ENCODE measurements around the gene DUSP12.

Gene DUSP12

GRCh38 chr1:161771973-161772372, 22.4 kb downstream of the DUSP12 start:
- no peak for DNase-seq

GRCh38 chr1:161772397-161772796, 22.8 kb downstream of the DUSP12 start:
- no peak for DNase-seq

- DNase-seq, result no peak
Measured at GRCh38 chr1:161773791-161774190, 24.2 kb downstream of the DUSP12 start.

- DNase-seq, result no peak
Measured at GRCh38 chr1:161777261-161777660, 27.7 kb downstream of the DUSP12 start.

- DNase-seq, result no peak
Measured at GRCh38 chr1:161778522-161778921, 28.9 kb downstream of the DUSP12 start.

- no peak for DNase-seq
Measured at GRCh38 chr1:161779393-161779792, 29.8 kb downstream of the DUSP12 start.

GRCh38 chr1:161781995-161782394, 32.4 kb downstream of the DUSP12 start:
- DNase-seq, result no peak

- DNase-seq, result no peak
Measured at GRCh38 chr1:161782886-161783285, 33.3 kb downstream of the DUSP12 start.

GRCh38 chr1:161784968-161785367, 35.4 kb downstream of the DUSP12 start:
- no peak for DNase-seq

- DNase-seq, result no peak
Measured at GRCh38 chr1:161787355-161787754, 37.8 kb downstream of the DUSP12 start.

GRCh38 chr1:161790587-161791317, 41.2 kb downstream of the DUSP12 start:
- DNase-seq, result no peak

GRCh38 chr1:161791904-161792655, 42.5 kb downstream of the DUSP12 start:
- no peak for DNase-seq

- DNase-seq, result no peak
Measured at GRCh38 chr1:161792740-161793139, 43.2 kb downstream of the DUSP12 start.

GRCh38 chr1:161799792-161800191, 50.2 kb downstream of the DUSP12 start:
- DNase-seq, result no peak

GRCh38 chr1:161801955-161802354, 52.4 kb downstream of the DUSP12 start:
- DNase-seq, result no peak

GRCh38 chr1:161803181-161803580, 53.6 kb downstream of the DUSP12 start:
- DNase-seq, result no peak

- no peak for DNase-seq
Measured at GRCh38 chr1:161805399-161806197, 56.0 kb downstream of the DUSP12 start.

Data from activated effector memory CD4-positive, alpha-beta T cell treated with anti-CD3 and anti-CD28 coated beads, Interleukin-2, amount 50 U/mL, for 16 hours (primary cell).